H9 (cell line): ENCODE results near the gene BCL7B. TPM values are rescaled to one million over a fixed set of nuclear protein-coding genes. Genes with fewer than 3 reads are reported as not detected.

ENCODE experiments used
- DNase-seq: peaks from one replicate; pipeline ENCODE4 v3.0.0-alpha.2; 2017
- H2AFZ ChIP-seq: one replicate; pipeline ENCODE4 v1.6.1; 2013; ENCODE audit warnings: mild to moderate bottlenecking, low read length, control low read depth, moderate library complexity
- H2AK5ac ChIP-seq: 2 replicates; pipeline ENCODE4 v1.6.1; 2013; ENCODE audit warnings: low read length, control low read depth, mixed read lengths; ENCODE audit not compliant: insufficient read length
- H2BK120ac ChIP-seq: one replicate; pipeline ENCODE4 v1.6.1; 2013; ENCODE audit warnings: low read depth, mild to moderate bottlenecking, low read length, control low read depth, inconsistent platforms; ENCODE audit not compliant: poor library complexity, severe bottlenecking
- H2BK12ac ChIP-seq: 2 replicates; pipeline ENCODE4 v1.6.1; 2013; ENCODE audit warnings: low read length, control low read depth, mixed read lengths, low read depth; ENCODE audit not compliant: insufficient read length
- H2BK15ac ChIP-seq: 2 replicates; pipeline ENCODE4 v1.6.1; 2013; ENCODE audit warnings: low read depth, low read length, control low read depth
- H2BK20ac ChIP-seq: one replicate; pipeline ENCODE4 v1.6.1; 2013; ENCODE audit warnings: low read depth, mild to moderate bottlenecking, low read length, control low read depth, inconsistent platforms; ENCODE audit not compliant: poor library complexity, severe bottlenecking
- H2BK5ac ChIP-seq: 2 replicates; pipeline ENCODE4 v1.6.1; 2013; ENCODE audit warnings: low read length, control low read depth, mixed read lengths; ENCODE audit not compliant: insufficient read length
- H3K14ac ChIP-seq: 2 replicates; pipeline ENCODE4 v1.6.1; 2013; ENCODE audit warnings: low read length, control low read depth; ENCODE audit not compliant: insufficient read depth
- H3K18ac ChIP-seq: 2 replicates; pipeline ENCODE4 v1.6.1; 2013; ENCODE audit warnings: low read depth, mild to moderate bottlenecking, mixed read lengths, low read length, control low read depth; ENCODE audit not compliant: insufficient read length
- H3K23ac ChIP-seq: 2 replicates; pipeline ENCODE4 v1.6.1; 2013; ENCODE audit warnings: low read length, control low read depth, mixed read lengths, low read depth; ENCODE audit not compliant: insufficient read length
- H3K23me2 ChIP-seq: 2 replicates; pipeline ENCODE4 v1.6.1; 2013; ENCODE audit warnings: low read depth, mild to moderate bottlenecking, mixed read lengths, low read length, control low read depth; ENCODE audit not compliant: insufficient read length, poor library complexity, severe bottlenecking
- H3K27ac ChIP-seq: 2 replicates; pipeline ENCODE4 v1.5.1; 2013; ENCODE audit warnings: low read length, control low read depth, mixed read lengths, low read depth; ENCODE audit not compliant: insufficient read length
- H3K27me3 ChIP-seq: 2 replicates; pipeline ENCODE4 v1.6.1; 2013; ENCODE audit warnings: low read length, control low read depth, inconsistent platforms; ENCODE audit not compliant: insufficient read depth
- H3K4ac ChIP-seq: 2 replicates; pipeline ENCODE4 v1.6.1; 2013; ENCODE audit warnings: low read depth, mild to moderate bottlenecking, control low read depth, inconsistent platforms, low read length, moderate library complexity
- H3K4me1 ChIP-seq: 2 replicates; pipeline ENCODE4 v1.6.1; 2013; ENCODE audit warnings: low read length, control low read depth, inconsistent platforms; ENCODE audit not compliant: insufficient read depth
- H3K4me2 ChIP-seq: 2 replicates; pipeline ENCODE4 v1.6.1; 2013; ENCODE audit warnings: low read length, control low read depth, mixed read lengths; ENCODE audit not compliant: insufficient read length, insufficient read depth
- H3K56ac ChIP-seq: 2 replicates; pipeline ENCODE4 v1.6.1; 2013; ENCODE audit warnings: low read depth, mild to moderate bottlenecking, mixed read lengths, low read length, control low read depth; ENCODE audit not compliant: insufficient read length
- H3K79me1 ChIP-seq: 2 replicates; pipeline ENCODE4 v1.6.1; 2013; ENCODE audit warnings: low read depth, mild to moderate bottlenecking, moderate library complexity, low read length, control low read depth, inconsistent platforms; ENCODE audit not compliant: insufficient read depth, poor library complexity, severe bottlenecking
- H3K79me2 ChIP-seq: 2 replicates; pipeline ENCODE4 v1.6.1; 2013; ENCODE audit warnings: low read length, control low read depth, inconsistent platforms; ENCODE audit not compliant: insufficient read depth
- H3K9ac ChIP-seq: 2 replicates; pipeline ENCODE4 v1.6.1; 2013; ENCODE audit warnings: low read length, control low read depth, mixed read lengths; ENCODE audit not compliant: insufficient read length; ENCODE audit errors: extremely low read depth
- H3K9me3 ChIP-seq: one replicate; pipeline ENCODE4 v1.6.1; 2013; ENCODE audit warnings: low read depth, low read length, inconsistent platforms; ENCODE audit not compliant: control insufficient read depth
- H3T11ph ChIP-seq: one replicate; pipeline ENCODE4 v1.6.1; 2013; ENCODE audit warnings: mild to moderate bottlenecking, low read length, control low read depth, inconsistent platforms
- H4K20me1 ChIP-seq: one replicate; pipeline ENCODE4 v1.6.1; 2013; ENCODE audit not compliant: control insufficient read depth, insufficient read length, insufficient read depth
- H4K5ac ChIP-seq: 2 replicates; pipeline ENCODE4 v1.6.1; 2013; ENCODE audit warnings: low read depth, mild to moderate bottlenecking, mixed read lengths, low read length, control low read depth; ENCODE audit not compliant: insufficient read length
- H4K8ac ChIP-seq: replicated peaks from 2 replicates; pipeline ENCODE4 v1.6.1; 2013; ENCODE audit warnings: low read length, control low read depth, mixed read lengths, low read depth; ENCODE audit not compliant: insufficient read length
- H4K91ac ChIP-seq: 2 replicates; pipeline ENCODE4 v1.6.1; 2013; ENCODE audit warnings: low read depth, mild to moderate bottlenecking, moderate library complexity, mixed read lengths, low read length, control low read depth; ENCODE audit not compliant: insufficient read length
- H3K27ac Mint-ChIP-seq, 3 experiments: 2 replicates in 2 of 3; 3 replicates in 1 of 3; pipeline ENCODE4 v1.8.0; 2020 to 2021; ENCODE audit warnings: mixed read lengths in 3 of 3, mild to moderate bottlenecking in 1 of 3, moderate library complexity in 1 of 3
- H3K27me3 Mint-ChIP-seq: 2 replicates; pipeline ENCODE4 v1.8.0; 2021; ENCODE audit warnings: low read depth, mild to moderate bottlenecking, moderate library complexity, mixed read lengths
- H3K36me3 Mint-ChIP-seq, 3 experiments: 2 replicates in 2 of 3; 3 replicates in 1 of 3; pipeline ENCODE4 v1.8.0; 2020 to 2021; ENCODE audit warnings: low read depth in 3 of 3, mixed read lengths in 3 of 3; ENCODE audit not compliant: insufficient read depth in 1 of 3
- H3K4me1 Mint-ChIP-seq, 2 experiments: 2 replicates each; pipeline ENCODE4 v1.8.0; 2020; ENCODE audit warnings: mixed read lengths in 2 of 2
- H3K4me3 Mint-ChIP-seq, 2 experiments: 2 replicates in 1 of 2; 3 replicates in 1 of 2; pipeline ENCODE4 v1.8.0; 2020 to 2021; ENCODE audit warnings: mild to moderate bottlenecking in 2 of 2, mixed read lengths in 2 of 2, moderate library complexity in 1 of 2
- H3K9me3 Mint-ChIP-seq, 2 experiments: 2 replicates in 1 of 2; 3 replicates in 1 of 2; pipeline ENCODE4 v1.8.0; 2020; ENCODE audit warnings: mild to moderate bottlenecking in 2 of 2, mixed read lengths in 2 of 2, moderate library complexity in 1 of 2
- CTCF ChIP-seq: fragments of 200-600 bp; sonication (generic); conservative IDR thresholded peaks from 3 replicates; pipeline ENCODE4 v1.8.0; 2021; ENCODE audit warnings: antibody characterized with exemption, mild to moderate bottlenecking
- WGBS: extraction: QIAGEN DNeasy Blood & Tissue Kit; methylation state at CpG from one replicate; pipeline ENCODE4 v1.1.7; 2013; ENCODE audit warnings: missing lambda C conversion rate, low lambda C conversion rate, mixed read lengths; ENCODE audit not compliant: insufficient read length; ENCODE audit errors: extremely low coverage; 5-methylcytosine and 5-hydroxymethylcytosine counted together
- total RNA-seq: library from RNA; stranded (reverse); gene quantifications from 2 replicates; pipeline ENCODE4 v1.2.1, GENCODE V29; 2021

BCL7B gene
- total RNA-seq, 1 experiment from 2014 or later: 48.9 TPM

GRCh38 chr7:73569042-73569608, 11.6 kb upstream of the BCL7B start:
- Histone ChIP-seq H3K27ac (no peak overlapping the region), H3K4ac (no peak overlapping the region), H2AK5ac (no peak overlapping the region), H3K14ac (no peak overlapping the region), H4K8ac (no peak overlapping the region), H2BK12ac (no peak overlapping the region), H4K20me1 (no peaks in the 10 kb centered on the region), H3K27me3 (no peaks in the 10 kb centered on the region), H3K79me1 (no peaks in the 10 kb centered on the region), H3K4me1 (no peaks in the 10 kb centered on the region), H2BK120ac (no peak overlapping the region), H3K4me2 (no peak overlapping the region), H2BK15ac (no peak overlapping the region), H3K18ac (no peak overlapping the region), H4K5ac (no peak overlapping the region), H3K79me2 (no peaks in the 10 kb centered on the region), H3K9me3 (no peaks in the 10 kb centered on the region), H3T11ph (no peak overlapping the region), H3K23me2 (no peaks in the 10 kb centered on the region), H2BK5ac (no peak overlapping the region), H2BK20ac (no peak overlapping the region), H3K23ac (no peak overlapping the region), H2AFZ (no peak overlapping the region), H3K56ac (no peak overlapping the region), H3K9ac (no peak overlapping the region), H4K91ac (no peak overlapping the region)
- peaks cover 18% of the 10 kb centered on the region for H3K27me3 Mint-ChIP-seq
- DNase-seq: no peak
- H3K27ac Mint-ChIP-seq: peak overlapping the region in 1 of 3 experiments; percentile 3; a peak in 2 of 7 replicates
- WGBS: 100% methylated on average over 2 of the region's 5 CpGs
- peaks cover 6 to 8% of the 10 kb centered on the region in 2 experiments for H3K4me1 Mint-ChIP-seq
- H3K9me3 Mint-ChIP-seq: no peaks in the 10 kb centered on the region
- H3K4me3 Mint-ChIP-seq: no peak overlapping the region
- no peak for TF ChIP-seq CTCF
- H3K36me3 Mint-ChIP-seq: peaks cover 23 to 50% (median 49%) of the 10 kb centered on the region in 3 experiments; a peak in 6 of 7 replicates
